NT2/D1 (cell line): ENCODE data around the gene NOG.

ENCODE experiments used
- SUZ12 ChIP-seq: IDR thresholded peaks from 2 replicates; pipeline ENCODE4 v1.6.1; 2011; ENCODE audit not compliant: insufficient read length, insufficient read depth; ENCODE audit errors: extremely low read depth
- YY1 ChIP-seq: IDR thresholded peaks from 2 replicates; pipeline ENCODE4 v1.6.1; 2011; ENCODE audit not compliant: insufficient read length, insufficient read depth

GRCh38 chr17:56604691-56605290 is 11.3 kb downstream of the NOG start:
- no peak for TF ChIP-seq YY1
- no peak for TF ChIP-seq SUZ12
